GM19467 (cell line): ENCODE measurements around the gene DOCK3.
"Not testable (repeated sequence)": the region's sequence is repeated elsewhere in the genome, so short reads cannot be mapped to it uniquely, and the experiment has no call there.

Source experiments
- ATAC-seq: cut with Tn5 transposase; IDR thresholded peaks from one replicate; pipeline ENCODE4 v1.9.1; 2021; ENCODE audit warnings: mild to moderate bottlenecking, moderate library complexity; ENCODE audit not compliant: unreplicated experiment

DOCK3 gene

DNA sequence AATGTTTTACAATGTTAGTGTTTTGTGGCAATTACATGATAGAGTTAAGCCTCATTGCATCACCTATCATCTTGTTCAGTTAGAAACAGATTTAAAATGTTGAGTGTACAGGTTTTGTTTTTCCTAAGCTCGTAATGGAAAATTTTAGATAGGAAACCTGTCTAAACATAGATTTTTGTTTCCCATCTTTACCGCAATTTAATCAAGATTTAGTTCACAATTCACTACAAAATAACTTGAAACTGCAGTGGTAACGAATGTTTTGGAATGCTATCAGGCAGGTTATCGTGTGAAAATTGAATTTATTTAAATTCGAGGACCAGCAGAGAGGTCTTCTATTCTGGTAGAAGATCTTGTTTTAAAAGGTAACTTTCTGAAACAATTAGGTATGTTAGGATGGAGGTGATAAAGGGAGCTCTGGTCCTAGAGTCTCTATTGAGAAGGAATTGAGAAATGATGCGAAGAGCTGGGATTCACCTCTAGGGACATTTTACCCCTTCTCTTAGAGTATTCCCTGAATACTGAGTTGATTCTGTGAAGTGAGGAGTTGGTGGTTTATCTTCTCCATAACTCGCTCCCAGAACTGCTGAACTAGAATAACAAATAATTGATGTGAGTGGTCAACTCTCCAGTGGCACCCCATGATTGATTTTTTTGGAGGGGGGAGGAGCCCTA, 1.4 kb downstream of the DOCK3 start:
- ATAC-seq, result no peak

DNA sequence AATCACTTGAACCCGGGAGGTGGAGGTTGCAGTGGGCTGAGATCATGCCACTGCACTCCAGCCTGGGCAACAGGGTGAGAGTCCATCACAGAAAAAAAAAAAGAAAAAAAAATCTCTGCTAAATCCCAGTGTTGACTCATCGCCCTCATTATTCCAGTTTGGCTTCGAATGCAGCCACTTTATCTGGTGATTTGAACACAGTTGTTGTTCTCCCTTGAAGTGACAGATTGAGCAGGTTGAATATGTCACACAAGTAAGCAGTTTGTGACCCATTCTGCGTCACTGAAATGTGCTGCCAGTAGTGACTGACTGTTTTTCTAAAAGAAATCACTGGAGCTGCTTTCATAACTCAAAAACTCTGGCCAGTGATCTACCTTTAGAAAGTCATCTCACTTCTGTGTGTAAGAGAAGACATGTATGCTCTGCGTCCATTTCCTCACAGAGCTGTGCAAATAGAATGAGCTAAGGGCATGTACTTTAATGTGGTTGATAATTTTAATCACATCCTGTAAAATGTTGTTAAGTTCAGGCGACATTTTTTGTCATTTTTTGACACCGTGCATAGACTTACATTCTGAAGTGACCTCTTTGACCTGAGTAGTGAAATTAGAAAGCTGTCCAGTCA, 12.5 kb downstream of the DOCK3 start:
- no peak for ATAC-seq

DNA sequence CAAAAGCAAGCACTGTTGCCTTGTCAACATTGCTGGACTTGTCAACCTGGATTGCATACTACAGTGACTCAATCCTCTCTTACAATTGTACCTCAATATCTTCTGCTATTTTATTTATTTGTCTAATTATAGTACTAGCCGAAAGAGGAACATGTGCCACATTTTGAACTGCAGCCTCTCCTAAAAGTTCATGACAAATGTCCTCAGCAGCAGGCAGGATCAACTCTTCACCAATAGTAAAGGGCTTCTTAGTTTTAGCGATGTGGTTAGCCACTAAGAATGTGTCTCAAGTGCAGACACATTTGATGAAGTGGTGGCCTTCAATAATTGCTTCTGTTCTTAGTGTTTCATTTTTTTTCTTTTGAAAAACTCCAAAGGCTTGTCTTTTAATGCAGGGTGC, 13.2 kb downstream of the DOCK3 start:
- ATAC-seq, result no peak

DNA sequence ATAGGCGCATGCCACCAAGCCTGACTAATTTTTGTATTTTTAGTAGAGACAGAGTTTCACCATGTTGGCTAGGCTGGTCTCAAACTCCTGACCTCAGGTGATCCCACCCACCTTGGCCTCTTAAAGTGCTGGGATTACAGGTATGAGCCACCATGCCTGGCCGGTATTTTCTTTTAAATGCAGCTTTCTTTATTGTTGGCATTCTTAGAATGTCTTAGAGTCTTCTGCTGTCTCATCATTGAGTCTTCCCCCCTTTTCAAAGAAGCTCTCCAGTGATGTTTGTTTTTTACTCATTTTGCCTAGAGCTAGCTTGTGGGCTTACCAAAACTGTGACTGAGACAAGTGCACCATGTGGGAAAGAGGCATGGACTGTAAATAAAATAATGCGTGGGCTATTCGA, 13.9 kb downstream of the DOCK3 start:
- not testable (repeated sequence) for ATAC-seq

DNA sequence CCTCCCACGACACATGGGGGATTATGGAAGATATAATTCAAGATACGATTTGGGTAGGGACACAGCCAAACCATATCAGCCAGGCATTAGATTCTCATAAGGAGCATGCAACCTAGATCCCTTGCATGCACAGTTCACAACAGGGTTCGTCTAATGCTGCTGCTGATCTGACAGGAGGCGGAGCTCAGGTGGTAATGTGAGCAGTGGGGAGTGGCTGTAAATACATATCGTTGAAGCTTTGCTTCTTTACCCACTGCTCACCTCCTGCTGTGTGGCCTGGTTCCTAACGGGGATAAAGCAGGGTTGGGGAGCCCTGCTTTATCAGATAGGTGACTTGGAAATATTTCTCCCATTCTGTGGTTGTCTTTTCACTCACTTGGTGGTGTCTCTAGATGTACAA, 14.8 kb downstream of the DOCK3 start:
- ATAC-seq, result no peak

DNA sequence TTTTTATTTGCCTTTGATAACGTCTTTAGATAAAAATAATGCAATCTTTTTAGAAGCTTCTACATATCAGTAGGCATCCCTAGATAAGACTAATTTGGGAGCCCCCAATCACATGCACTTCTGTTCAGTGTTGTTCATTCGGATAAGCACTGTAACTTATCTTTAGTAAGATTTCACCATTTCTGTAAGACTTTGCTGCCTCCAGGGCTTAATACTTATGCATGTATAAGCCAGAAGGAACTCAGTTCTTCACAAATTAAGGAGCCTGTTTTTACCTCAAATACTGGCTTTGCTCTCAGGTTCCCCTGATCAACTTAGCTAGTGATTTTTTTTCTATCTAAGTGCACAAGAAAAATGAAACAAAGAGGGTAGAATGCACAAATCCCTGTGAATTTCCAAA, 20.3 kb downstream of the DOCK3 start:
- ATAC-seq, result no peak

DNA sequence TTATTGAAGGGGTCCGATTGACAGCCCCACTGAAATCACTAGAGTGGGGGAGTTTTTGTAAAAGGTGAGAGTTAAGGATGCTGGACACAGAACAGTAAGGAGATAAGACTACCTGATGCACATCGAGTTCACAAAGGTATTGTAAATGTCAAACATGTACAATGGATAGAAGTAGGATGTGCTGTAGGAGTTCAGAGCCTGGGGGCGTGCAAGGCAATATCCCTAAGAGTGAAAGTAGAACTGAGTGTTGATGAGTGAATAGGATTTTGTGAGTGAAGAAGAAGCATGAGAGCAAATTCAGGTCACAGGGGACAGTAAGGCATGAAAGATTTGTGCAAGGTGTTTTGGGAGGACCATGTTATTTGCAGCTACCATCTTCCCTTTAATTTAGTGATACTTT, 21.5 kb downstream of the DOCK3 start:
- no peak for ATAC-seq

DNA sequence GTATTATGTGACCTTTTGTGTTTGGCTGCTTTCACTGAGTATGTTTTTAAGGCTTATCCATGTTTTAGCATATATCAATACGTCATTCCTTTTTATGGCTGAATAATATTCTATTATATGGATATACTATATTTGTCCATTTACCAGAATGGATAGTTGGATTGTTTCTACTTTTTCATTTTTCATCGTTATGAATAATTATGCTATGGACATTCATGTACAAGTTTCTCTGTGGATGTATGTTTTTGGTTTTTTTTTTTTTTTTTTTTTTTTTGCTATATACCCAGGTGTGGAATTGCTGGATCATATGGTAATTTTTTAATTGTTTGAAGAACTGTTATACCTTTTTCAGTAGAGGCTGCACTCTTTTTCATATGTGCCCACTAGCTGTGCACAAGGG, 23.5 kb downstream of the DOCK3 start:
- ATAC-seq, result no peak

DNA sequence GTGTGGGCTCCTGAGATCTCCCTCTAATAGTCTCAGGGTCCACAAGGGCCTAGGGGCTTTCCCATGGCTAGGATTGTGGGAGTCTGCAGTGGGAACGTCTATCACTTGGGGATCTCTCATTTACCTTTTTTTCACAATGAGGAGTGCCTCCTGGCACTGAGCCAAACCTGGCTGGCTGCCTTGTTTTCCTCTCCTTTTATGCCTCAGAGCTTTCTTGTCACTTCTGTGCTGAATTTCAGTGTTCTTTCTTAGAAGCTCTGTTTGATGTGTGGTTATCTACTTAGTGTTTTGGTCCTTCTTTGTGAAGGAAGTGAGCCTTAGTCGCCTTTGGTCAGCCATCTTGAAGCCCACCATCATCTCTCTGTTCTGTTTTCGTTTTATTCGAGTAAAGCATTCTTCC, 33.9 kb downstream of the DOCK3 start:
- no peak for ATAC-seq

DNA sequence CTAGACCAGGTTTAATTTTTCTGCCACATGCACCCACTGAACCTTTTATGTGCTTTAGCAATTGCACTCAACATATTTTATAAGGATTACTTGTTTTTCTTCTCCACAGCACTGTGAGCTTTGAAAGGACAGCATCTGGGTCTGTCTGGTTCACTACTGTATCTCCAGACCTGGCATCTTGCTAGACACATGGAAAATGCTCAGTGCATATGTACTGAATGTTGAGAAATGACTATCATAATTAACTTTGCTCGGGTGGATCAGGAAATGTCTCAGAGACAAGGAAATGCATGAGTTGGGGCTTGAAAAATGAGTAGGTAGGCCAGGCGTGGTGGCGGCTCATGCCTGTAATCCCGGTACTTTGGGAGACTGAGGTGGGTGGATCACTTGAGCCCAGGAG, 40.2 kb downstream of the DOCK3 start:
- no peak for ATAC-seq

DNA sequence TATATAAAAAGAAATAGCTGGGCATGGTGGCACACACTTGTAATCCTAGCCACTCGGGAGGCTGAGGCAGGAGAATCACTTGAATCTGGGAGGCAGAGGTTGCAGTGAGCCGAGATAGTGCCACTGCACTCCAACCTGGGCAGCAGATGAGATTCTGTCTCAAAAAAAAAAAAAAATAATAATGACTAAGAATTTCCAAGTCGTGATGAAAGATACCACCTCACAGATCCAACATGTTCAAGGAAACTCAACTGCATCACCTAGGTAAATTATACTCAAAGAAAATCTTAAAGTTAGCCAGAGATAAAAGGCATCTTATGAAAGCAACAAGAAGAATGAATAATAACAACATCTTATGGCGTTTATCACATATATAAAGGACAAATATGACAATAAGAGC, 50.1 kb downstream of the DOCK3 start:
- ATAC-seq, result no peak

DNA sequence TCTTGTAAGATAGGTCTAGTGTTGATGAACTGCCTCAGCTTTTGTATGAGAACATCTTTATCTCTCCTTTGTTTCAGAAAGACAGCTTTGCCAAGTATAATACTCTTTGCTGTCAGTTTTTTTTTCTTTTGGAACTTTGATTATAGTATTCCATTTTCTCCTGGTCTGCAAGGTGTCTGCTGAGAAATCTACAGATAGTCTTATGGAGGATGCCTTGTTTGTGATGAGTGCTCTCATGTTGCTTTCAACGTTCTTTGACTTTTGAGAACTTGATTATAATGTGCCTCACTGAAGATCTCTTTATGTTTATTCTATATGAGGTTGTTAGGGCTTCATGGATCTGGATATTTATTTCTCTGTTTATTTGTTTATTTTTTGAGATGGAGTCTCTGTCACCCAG, 60.3 kb downstream of the DOCK3 start:
- no peak for ATAC-seq

DNA sequence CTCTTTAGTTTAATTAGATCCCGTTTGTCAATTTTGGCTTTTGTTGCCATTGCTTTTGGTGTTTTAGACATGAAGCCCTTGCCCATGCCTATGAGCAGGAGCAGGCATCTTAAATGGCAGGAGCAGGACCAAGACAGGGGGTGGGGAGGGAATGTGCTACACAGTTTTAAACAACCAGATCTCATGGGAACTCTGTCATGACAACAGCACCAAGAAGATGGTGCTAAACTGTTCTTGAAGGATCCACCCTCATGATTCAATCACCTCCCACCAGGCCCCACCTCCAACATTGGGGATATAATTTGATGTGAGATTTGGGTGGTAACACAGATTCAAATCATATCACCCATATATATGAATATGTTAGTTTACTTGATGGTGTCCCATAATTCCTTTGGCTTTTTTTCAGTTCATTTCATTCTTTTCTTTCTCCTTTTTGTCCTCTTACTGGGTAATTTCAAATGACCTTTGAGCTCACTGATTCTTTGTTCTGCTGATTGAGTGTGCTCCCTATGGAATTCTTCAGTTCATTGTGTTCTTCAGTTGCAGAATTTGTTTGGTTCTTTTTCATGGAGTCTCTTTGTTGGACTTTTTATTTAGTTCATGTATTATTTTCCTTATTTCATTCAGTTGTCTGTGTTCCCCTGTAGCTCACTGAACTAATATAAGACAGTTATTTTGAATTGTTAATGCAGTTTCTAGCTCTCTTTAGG, 62.6 kb downstream of the DOCK3 start:
- no peak for ATAC-seq

DNA sequence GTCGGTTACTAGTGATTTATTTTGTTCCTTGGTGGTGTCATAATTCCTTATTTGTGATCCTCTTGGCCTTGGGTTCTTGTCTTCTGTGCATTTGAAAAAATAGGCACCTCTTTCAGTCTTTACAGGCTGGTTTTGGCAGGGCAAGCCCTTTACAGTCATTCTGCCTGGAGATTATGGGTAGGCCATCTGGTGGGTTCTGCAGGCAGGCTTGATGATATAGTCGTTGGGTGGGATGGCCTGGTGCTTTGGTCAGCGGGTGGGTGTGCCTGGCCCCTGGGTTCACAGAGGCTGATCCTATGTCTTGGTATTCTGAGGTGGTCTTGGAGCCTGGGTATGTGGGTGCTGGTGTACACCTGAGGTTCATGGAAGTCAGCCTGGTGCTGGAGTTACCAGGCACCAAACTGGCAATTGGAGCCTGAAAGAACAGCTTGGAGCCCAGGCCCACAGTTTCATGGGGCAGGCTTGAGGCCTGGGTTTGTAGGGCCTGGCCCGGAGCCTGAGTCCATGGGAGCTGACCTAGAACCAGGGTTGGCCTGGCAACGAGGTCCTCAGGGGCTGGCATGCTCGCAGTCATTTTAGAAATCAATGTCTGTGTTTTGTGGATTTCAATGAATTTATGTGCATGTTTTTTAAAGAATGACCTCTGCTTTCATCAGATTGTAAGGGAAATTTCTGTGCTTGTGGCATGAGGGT, 63.3 kb downstream of the DOCK3 start:
- no peak for ATAC-seq

DNA sequence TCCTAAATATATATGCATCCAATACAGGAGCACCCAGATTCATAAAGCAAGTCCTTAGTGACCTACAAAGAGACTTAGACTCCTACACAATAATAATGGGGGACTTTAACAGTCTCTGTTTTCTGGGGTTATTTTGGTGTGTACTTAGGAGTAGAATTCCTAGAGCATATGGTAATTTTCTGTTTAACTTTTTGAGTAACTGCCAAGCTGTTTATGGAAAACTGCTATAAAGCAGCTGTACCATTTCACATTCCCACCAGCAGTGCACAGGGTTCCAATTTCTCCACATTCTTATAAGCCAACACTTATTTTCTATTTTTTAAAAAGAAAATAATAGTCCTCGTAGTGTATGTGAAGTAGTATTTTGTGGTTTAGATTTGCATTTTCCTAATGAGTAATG, 68.9 kb downstream of the DOCK3 start:
- no peak for ATAC-seq

DNA sequence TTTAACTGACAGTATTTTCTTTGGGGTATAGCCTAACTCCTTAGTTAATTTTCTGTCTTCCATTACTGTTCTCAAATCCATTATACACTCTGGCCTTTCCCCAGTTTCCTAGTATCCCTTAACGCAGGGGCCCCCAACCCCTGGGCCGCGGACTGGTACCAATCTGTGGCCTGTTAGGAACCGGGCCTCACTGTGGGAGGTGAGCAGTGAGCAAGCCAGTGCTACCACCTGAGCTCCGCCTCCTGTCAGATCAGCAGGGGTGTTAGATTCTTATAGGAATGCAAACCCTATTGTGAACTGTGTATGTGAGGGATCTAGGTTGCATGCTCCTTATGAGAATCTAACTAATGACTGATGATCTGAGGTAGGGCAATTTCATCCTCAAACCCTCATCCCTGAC, 75.1 kb downstream of the DOCK3 start:
- no peak for ATAC-seq

DNA sequence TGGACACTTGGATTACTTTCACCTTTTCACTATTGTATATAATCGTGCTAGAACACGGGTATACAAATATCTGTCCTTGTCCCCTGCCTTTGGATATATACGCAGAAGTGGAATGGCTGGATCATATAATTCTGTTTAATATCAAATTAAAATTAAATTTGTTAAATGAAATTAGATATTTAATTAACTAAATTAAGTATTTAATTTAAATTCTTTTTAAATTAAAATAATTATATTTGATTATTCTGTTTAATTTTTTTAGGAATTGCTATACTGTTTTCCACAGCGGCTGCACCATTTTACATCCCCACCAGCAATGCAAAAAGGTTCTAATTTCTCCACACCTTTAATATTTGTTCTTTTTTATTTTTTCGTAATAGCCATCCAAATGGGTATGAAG, 84.3 kb downstream of the DOCK3 start:
- ATAC-seq, result no peak

DNA sequence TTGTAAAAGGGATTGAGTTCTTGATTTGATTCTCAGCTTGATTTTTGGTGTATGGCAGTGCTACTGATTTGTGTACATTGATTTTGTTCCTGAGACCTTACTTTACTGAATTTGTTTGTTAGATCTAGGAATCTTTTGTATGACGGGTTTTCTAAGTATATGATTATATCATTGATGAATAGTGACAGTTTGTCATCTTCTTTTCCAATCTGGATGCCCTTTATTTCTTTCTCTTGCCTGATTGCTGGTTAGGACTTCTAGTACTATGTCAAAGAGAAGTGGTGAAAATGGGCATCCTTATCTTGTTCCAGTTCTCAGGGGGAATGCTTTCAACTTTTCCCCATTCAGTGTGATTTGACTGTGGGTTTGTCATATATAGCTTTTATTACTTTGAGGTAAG, 103.0 kb downstream of the DOCK3 start:
- ATAC-seq, result no peak

DNA sequence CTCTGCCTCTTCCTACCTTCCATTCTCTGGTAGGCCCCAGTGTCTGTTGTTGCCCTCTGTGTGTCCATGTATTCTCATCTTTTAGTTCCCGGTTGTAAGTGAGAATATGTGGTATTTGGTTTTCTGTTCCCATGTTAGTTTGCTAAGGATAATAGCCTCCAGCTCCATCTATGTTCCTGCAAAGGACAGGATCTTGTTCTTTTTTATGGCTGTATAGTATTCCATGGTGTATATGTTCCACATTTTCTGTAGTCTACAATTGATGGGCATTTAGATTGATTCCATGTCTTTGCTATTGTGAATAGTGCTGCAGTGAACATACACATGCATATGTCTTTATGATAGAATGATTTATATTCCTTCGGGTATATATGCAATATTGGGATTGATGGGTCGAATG, 107.0 kb downstream of the DOCK3 start:
- not testable (repeated sequence) for ATAC-seq

DNA sequence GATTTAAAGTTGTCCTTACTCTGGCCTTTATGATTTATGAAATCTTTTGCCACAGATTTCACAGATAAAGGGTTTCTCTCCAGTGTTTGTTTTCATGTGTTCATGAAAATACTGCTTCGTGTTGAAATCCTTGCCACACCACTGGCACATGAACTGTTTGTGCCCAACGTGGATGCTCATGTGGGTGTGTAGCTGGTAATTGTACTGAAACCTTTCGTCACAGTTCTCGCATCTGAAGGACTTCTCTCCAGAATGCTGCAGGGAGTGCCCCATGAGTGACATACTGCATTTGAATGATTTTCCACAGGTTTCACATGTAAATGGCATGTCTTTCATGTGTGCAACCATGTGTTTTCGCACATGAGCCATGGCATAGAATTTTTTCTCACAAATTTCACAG, 111.9 kb downstream of the DOCK3 start:
- no peak for ATAC-seq

DNA sequence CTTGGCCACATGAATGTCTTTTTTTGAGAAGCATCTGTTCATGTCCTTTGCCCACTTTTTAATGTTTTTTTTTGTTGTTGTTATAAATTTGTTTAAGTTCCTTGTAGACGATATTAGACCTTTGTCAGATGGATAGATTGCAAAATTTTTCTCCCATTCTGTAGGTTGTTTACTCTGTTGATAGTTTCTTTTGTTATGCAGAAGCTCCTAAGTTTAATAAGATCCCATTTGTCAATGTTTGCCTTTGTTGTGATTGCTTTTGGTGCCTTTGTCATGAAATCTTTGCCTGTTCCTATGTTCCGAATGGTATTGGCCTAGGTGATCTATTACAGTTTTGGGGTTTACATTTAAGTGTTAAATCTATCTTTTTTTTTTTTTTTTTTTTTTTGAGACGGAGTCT, 116.2 kb downstream of the DOCK3 start:
- not testable (repeated sequence) for ATAC-seq

DNA sequence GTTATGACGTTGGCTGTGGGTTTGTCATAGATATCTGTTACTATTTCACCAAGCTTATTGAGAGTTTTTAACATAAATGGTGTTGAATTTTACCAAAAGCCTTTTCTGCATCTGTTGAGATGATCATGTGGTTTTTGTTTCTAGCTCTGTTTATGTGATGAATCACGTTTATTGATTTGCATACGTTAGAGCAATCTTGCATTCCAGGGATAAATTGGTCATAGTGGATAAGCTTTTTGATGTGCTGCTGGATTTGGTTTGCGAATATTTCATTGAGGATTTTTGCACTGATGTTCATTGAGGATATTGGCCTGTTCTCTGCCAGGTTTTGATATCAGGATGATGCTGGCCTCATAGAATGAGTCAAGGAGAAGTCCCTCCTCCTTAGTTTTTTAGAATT, 117.8 kb downstream of the DOCK3 start:
- no peak for ATAC-seq
